Central memory CD4-positive, alpha-beta T cell (primary cell): ENCODE results near the gene PDCD1.

Experiments used
- DNase-seq: peaks from one replicate; pipeline ENCODE4 v3.0.0; 2022

PDCD1 gene

GRCh38 chr2:241895427-241895711 lies 36.7 kb upstream of the PDCD1 start:
- DNase-seq: no peak

DNA sequence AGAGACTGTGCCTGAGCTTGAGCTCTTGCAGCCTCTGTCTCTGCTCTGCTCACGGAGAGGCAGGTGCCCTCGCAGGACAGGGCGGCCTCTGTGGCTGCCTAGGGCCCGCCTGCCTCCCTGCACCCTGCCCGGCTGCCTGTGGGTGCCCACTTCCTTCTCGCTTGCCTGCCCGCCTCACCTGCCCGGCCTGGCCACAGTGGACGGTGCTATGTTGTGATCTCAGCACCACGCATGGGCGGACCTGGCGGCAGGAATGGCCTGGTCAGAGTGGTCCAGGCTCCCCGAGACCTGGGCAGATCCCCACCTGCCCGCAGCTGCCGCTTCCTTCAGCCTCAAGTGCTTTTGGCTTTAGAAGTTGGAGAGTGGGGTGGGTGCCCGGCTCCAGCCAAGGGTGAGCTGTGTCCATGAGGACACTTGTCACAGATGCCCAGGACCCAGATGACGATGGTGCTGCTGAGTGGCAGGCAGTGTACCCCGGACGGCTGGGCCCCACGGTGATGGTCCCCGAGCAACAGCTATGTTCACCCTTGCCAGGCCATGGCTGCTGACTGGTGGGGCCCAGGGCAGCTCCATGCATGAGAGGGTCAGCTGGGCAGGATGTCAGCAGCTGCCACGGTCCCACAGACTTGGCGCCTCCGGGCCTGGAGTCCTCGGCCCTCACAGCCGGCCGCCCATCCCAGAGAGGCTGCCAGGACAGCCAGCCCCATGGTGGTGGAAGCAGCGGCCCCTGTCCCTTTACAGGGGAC lies 36.2 kb upstream of the PDCD1 start:
- no peak for DNase-seq

- no peak for DNase-seq
These were observed 35.5 kb upstream of the PDCD1 start for GRCh38 chr2:241894056-241894641.

DNA sequence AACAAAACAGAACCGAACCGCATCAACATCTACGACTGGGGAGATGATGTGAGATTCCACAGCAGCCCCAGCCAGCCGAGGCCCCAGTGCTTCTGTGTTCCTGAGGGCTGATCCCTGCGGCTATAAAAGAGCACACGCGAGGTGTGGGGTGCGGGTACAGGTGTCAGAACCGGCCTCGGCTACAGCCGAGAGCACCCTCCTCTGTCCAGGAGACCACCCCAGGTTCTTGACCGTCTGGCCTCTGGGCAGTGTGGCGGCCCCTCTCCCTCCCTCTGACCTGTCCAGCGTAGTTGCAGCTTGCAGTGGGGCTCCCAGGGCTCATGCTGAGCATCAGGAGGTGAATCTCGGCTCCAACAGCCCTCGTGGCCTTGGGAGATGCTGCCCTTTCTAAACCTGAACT lies 34.6 kb upstream of the PDCD1 start:
- no peak for DNase-seq

DNA sequence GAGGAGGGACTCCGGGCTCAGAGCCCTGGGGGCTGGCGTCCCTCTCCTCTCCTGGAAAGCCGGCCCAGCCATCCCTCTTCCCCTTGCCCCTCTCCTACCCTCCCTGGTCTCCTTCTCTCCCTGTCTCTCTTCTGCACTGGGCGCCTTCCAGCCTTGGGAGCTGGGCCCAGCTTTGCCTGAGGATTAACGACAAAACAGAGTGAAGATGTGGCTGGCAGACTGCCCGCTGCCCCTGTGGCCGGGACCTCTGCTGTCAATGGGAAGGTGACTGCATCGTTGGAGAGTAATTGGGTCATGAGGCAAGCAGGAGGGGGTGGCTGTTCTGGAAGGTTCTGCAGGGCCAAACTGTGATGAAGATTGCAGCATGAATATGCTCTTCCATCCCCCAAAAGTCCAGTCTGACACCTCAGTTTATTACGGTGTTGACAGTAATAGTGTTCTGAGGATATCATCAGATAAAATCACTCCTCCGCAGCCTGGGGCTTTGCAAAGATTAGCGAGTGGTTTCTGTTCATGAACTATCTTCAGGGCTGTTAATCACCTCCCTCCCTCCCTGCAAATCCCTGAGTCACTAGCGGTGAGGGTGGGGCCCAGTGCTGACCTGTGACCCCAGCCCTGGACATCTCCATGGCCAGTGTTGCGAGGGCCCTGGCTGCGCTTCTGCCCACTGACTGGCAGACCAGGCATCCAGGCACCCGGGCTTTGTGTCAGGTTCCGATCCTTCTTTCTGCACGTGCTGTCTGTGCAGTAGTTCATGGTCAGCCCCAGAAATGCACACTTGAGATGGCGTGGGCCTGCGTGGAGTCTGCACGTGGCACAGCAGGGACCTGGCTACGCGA lies 33.8 kb upstream of the PDCD1 start:
- no peak for DNase-seq

DNA sequence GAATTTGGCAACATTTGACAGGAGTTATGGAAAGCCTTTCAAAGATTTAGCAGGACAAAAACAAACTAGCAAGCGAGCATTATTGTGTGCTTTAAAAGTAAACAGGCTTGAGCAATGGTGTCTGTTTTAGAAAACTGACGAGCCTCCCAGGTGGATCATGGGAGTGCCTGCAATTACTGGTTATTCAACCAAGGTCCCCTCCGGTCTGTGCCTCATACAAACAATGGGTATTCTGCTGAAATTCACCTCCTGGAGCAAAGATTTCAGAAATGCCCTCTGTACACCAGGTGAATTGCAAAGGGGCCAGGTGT lies 33.2 kb upstream of the PDCD1 start:
- DNase-seq: no peak

DNA sequence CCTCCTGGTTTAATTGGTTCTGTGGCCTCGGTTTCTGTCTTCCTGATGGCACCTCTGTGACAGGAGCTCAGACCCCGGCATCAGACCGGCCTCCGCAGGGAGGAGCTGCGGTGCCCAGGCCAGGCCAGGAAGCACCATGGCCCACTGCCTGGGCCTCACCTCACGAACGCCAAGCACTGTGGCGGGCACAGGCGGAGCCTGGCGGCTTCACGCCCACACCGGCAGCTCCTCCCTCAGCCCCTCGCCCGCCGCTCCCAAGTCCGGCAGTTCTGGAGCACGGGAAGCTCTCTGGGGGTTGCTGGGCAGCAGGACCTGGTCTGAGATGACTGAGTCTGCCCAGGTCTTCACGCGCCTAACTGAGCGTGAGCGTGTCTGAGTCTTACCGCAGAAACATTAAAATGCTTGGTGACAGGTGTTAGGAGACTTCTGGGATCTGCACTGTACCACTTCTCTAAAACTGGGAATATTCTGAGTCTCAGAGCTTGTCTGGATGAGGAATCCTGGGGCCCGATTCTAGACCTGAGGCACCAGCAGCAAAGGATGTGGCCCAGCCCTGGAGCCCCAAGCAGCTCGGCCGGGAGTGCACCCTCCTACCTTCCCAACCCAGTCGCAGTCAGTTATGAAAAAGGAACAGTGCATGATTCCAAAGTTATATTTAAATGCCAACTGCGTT lies 32.8 kb upstream of the PDCD1 start:
- DNase-seq: no peak

GRCh38 chr2:241890524-241891235 lies 32.0 kb upstream of the PDCD1 start:
- DNase-seq: no peak

- no peak for DNase-seq
These were observed 29.9 kb upstream of the PDCD1 start for GRCh38 chr2:241888641-241889040.

DNA sequence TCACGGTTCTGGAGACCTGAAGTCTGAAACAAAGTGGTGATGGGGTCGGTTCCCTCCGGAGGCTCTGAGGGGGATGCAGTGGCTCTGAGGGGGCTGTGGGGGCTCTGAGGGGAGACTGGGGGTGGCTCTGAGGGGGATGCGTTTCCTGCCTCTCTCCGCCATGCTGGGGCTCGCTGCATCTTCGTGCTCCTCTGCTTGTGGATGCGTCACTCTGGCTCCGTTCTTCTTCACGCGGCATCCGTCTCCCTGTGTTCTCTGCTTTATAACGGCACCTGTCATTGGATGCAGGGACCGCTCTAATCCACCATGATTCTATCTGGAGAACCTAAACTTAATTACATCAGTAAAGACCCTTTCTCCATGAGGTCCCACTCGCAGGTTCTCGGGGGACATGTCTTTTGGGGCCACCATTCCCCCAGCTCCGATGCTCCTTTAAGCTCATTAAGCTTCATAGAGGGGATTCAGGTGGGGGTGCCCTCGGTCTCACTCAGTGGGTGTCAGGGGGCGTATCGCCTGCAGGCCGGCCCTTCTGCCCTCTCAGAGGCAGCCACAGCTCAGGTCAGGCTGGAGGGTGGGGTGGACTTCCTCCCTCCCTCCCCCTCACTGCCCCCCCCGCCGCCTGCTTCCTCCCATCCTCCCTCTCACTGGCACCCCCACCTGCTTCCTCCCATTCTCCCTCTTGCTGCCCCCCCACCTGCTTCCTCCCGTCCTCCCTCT lies 29.3 kb upstream of the PDCD1 start:
- no peak for DNase-seq

DNA sequence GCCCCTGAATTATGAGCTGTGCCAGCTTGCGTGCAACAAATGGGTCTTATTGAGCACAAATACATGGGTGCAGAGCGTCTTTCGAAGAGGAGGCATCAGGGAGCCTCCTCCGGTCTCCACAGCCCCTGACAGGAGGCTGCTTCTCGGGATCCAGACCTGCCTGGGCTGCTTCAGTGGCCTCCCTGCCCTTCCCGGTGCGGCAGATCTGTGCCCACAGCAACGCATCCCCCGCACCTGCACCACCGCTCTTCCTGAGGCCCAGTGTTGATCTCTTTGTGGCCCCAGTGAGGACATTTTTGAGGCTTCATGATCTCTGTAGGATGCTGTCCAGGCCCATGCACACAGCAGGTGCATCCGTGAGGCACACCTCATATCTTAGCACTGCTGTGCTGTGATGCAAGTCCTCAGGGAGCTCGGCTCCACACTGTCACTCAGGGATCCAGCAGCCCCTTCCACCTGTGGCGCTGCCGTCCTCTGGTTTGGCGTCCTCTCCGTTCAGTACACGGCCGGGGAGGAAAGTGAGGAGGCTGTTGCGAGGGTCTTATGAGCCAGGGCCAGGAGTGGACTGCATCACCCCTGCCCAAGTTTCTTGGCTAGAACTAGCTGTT lies 28.2 kb upstream of the PDCD1 start:
- no peak for DNase-seq

GRCh38 chr2:241885946-241886643 lies 27.4 kb upstream of the PDCD1 start:
- DNase-seq: no peak

GRCh38 chr2:241885291-241885945 lies 26.7 kb upstream of the PDCD1 start:
- no peak for DNase-seq

DNA sequence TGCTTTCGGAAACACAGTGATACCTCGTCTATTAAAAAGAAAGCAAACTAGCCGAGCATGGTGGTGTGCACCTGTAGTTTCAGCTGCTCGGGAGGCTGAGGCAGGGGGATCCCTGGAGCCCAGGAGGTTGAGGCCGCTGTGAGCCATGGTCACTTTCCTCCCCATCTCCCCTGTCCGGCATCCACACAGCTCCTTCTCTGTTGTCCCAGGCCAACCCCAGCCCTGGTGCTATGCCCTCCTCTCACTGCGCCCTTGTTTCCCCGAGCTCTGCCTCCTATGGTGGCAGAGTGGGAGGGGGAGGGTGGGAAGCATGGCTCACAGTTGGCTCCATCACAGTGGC lies 26.2 kb upstream of the PDCD1 start:
- DNase-seq: no peak

GRCh38 chr2:241882091-241882625 lies 23.5 kb upstream of the PDCD1 start:
- DNase-seq: peak; percentile 16

DNA sequence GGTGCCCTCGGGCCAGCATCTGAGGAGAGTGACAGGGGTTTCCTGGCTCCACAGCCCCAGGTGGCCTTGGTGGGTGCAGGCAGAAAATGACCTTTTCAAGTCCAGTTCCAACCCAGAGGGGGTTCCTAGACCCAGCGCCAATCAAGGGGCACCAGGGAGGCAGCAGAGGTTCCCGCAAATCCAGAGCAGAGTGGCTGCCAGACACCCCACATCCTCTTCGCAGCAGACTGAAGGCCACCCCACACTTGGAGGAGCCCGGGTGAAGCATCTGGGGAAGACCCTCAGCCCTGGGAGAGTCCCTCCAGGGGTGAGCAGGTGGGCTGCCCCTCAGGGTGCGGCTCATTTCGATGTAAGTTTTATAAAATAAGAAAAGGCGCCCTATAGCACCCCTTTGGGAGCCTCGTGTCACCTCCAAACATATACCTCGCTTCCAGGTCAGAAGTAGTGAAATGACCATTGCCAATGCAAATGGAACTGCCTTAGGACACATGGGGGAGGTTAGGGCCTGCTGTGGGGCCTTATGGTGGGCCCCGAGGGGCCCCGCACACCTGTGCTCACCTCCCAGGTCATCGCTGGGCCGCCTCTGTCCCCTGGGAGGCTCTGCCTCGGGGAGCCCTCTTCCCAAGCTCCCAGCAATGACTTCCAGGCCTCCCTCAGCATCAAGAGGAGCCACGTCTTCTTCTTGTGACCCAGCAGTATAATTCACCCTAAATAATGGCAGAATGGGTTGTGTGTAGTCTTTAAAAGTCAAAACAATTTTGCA lies 21.8 kb upstream of the PDCD1 start:
- no peak for DNase-seq

DNA sequence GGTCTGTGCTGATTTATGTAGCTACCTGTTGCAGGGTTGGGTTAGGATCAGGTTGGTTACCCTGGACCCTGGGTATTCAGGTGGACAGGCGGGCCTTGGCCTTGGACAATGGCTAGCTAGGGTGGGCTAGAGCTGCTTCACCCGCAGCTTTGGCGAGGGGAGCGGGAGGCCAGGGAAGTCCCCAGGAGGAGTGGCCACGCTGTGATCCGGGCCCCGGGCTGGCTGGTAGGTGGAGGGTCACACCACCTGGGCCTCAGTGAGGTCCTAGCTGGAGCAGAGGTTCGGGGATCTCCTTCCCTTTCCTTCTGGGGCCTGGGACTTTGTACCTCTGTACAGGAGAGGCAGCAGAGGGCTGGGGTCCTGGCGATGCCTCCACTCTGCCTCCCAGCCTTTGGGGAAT lies 20.6 kb upstream of the PDCD1 start:
- DNase-seq: no peak

- DNase-seq: peak; percentile 72
These were observed 19.6 kb upstream of the PDCD1 start for GRCh38 chr2:241877989-241878970.
